CD4-positive, alpha-beta T cell (primary cell): Measurements from ENCODE around the gene SERGEF. TPM values are rescaled to one million over a fixed set of nuclear protein-coding genes. Genes with fewer than 3 reads are reported as not detected.

Experiments
- ATAC-seq: fragments of 200-7000 bp; cut with Tn5 transposase; one replicate; pipeline ENCODE4 v1.10.0; 2022; ENCODE audit warnings: mild to moderate bottlenecking; ENCODE audit not compliant: poor library complexity
- CTCF ChIA-PET: fragments of 350-600 bp; sonication (Branson Sonifier 250); formaldehyde crosslinking; loops from one replicate; lab custom pipeline; 2021; ENCODE audit warnings: antibody characterized with exemption, inconsistent platforms; lab: Charles Lee
- POLR2A ChIA-PET: fragments of 350-600 bp; sonication (Branson Sonifier 250); formaldehyde crosslinking; loops from one replicate; lab custom pipeline; 2021; ENCODE audit warnings: antibody characterized with exemption, inconsistent platforms; lab: Charles Lee
- DNase-seq, 14 experiments: peaks; one replicate each; pipeline ENCODE4 v3.0.0-alpha.2; 2013 to 2020; ENCODE audit warnings: mixed read lengths in 2 of 14
- H3K27ac ChIP-seq, 2 donors: one replicate each; pipeline versions ENCODE4 v1.5.1 to v1.7.0; 2013; ENCODE audit warnings: low read length in 2 of 2, low read depth in 1 of 2, mild to moderate bottlenecking in 1 of 2
- H3K27me3 ChIP-seq, 2 experiments: 1 replicate in 1 of 2; 2 replicates in 1 of 2; pipeline versions ENCODE4 v1.6.1 to v1.7.0; 2013; ENCODE audit warnings: low read length in 2 of 2, control low read depth in 1 of 2, mild to moderate bottlenecking in 1 of 2, moderate library complexity in 1 of 2; ENCODE audit not compliant: insufficient read depth in 2 of 2, control insufficient read depth in 1 of 2
- H3K36me3 ChIP-seq: one replicate; pipeline ENCODE4 v1.6.1; 2013; ENCODE audit warnings: low read length, control low read depth; ENCODE audit not compliant: insufficient read depth
- H3K4me1 ChIP-seq: one replicate; pipeline ENCODE4 v1.6.1; 2013; ENCODE audit warnings: low read length, control low read depth; ENCODE audit not compliant: insufficient read depth
- H3K4me3 ChIP-seq: one replicate; pipeline ENCODE4 v1.5.1; 2013; ENCODE audit warnings: mild to moderate bottlenecking, low read length, moderate library complexity
- H3K9me3 ChIP-seq, 2 experiments: 1 replicate in 1 of 2; 2 replicates in 1 of 2; pipeline versions ENCODE4 v1.6.1 to v1.7.0; 2013; ENCODE audit warnings: low read length in 2 of 2, mild to moderate bottlenecking in 2 of 2, control low read depth in 1 of 2, moderate library complexity in 1 of 2; ENCODE audit not compliant: control insufficient read depth in 1 of 2, insufficient read depth in 1 of 2
- H3K27ac Mint-ChIP-seq: one replicate; pipeline ENCODE4 v1.8.0; 2020; ENCODE audit warnings: mixed read lengths
- H3K27me3 Mint-ChIP-seq: one replicate; pipeline ENCODE4 v1.8.0; 2021; ENCODE audit warnings: mixed read lengths
- H3K36me3 Mint-ChIP-seq: one replicate; pipeline ENCODE4 v1.8.0; 2021; ENCODE audit warnings: low read depth, mixed read lengths
- H3K4me1 Mint-ChIP-seq: one replicate; pipeline ENCODE4 v1.8.0; 2021; ENCODE audit warnings: low read depth, mixed read lengths
- H3K4me3 Mint-ChIP-seq: one replicate; pipeline ENCODE4 v1.8.0; 2020; ENCODE audit warnings: mild to moderate bottlenecking, mixed read lengths
- H3K9me3 Mint-ChIP-seq: one replicate; pipeline ENCODE4 v1.8.0; 2020; ENCODE audit warnings: mixed read lengths
- intact Hi-C, 2 experiments: fragments of 100-400 bp; cut with DNase I in 1 of 2; cut with micrococcal nuclease in 1 of 2; formaldehyde crosslinking; loops; one replicate each; pipeline versions ENCODE4 v1.15.1 to v1.9.0; 2023 to 2025; cut with DNase I, micrococcal nuclease
- total RNA-seq, 174 experiments: library from RNA in 2 of 174; stranded (reverse) in 2 of 174; gene quantifications; one replicate each; pipeline ENCODE4 v1.2.3 and lab custom pipeline; 2021 to 2026
- TF ChIP-seq, protein P1 (sequence below): fragments of 200-600 bp; IDR thresholded peaks from one replicate; pipeline ENCODE4 v1.8.0; 2022; ENCODE audit warnings: antibody characterized with exemption, mild to moderate bottlenecking

SERGEF gene
- total RNA-seq, 2 experiments from 2014 or later: 35.2 to 37.1 TPM

DNA sequence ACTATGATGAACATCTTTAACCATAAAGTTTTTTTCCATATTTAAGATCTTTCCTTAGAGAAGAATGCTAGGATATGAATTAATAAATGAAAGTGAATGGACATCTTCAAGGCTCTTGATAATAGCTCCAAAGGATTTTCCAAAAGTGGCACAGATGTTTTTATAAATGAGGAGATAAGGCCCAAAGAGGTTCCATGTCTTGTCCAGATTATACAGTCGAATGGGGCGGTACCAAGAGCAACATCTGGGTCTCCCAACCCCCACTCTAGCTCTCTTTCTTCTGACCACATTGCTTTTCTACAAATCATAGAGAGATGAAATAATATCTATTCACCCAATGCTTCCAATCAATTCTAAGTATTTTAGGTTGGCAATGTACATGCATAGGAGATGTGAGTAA lies 164.1 kb downstream of the SERGEF start:
- Mint-ChIP-seq H3K4me1 (no peaks in the 10 kb centered on the region), H3K27ac (no peak overlapping the region), H3K4me3 (no peak overlapping the region), H3K36me3 (peaks cover 72% of the 10 kb centered on the region), H3K9me3 (no peaks in the 10 kb centered on the region), H3K27me3 (no peaks in the 10 kb centered on the region)
- H3K27me3 ChIP-seq: no peaks in the 10 kb centered on the region
- no peak for ATAC-seq
- intact Hi-C loops: no loop called here
- H3K27ac ChIP-seq: no peak overlapping the region
- TF ChIP-seq, protein P1, sequence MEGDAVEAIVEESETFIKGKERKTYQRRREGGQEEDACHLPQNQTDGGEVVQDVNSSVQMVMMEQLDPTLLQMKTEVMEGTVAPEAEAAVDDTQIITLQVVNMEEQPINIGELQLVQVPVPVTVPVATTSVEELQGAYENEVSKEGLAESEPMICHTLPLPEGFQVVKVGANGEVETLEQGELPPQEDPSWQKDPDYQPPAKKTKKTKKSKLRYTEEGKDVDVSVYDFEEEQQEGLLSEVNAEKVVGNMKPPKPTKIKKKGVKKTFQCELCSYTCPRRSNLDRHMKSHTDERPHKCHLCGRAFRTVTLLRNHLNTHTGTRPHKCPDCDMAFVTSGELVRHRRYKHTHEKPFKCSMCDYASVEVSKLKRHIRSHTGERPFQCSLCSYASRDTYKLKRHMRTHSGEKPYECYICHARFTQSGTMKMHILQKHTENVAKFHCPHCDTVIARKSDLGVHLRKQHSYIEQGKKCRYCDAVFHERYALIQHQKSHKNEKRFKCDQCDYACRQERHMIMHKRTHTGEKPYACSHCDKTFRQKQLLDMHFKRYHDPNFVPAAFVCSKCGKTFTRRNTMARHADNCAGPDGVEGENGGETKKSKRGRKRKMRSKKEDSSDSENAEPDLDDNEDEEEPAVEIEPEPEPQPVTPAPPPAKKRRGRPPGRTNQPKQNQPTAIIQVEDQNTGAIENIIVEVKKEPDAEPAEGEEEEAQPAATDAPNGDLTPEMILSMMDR: no peak
- POLR2A ChIA-PET: interaction anchor here (0.7 kb wide), 1 partner anchor 110 kb away, joined by 3 read pairs; no protein-coding TSS in a partner anchor
- CTCF ChIA-PET: no interaction called here
- peaks cover 11% of the 10 kb centered on the region for H3K36me3 ChIP-seq
- H3K4me1 ChIP-seq: no peaks in the 10 kb centered on the region
- no peak overlapping the region for H3K4me3 ChIP-seq
- H3K9me3 ChIP-seq: no peaks in the 10 kb centered on the region
- DNase-seq: no peak

DNA sequence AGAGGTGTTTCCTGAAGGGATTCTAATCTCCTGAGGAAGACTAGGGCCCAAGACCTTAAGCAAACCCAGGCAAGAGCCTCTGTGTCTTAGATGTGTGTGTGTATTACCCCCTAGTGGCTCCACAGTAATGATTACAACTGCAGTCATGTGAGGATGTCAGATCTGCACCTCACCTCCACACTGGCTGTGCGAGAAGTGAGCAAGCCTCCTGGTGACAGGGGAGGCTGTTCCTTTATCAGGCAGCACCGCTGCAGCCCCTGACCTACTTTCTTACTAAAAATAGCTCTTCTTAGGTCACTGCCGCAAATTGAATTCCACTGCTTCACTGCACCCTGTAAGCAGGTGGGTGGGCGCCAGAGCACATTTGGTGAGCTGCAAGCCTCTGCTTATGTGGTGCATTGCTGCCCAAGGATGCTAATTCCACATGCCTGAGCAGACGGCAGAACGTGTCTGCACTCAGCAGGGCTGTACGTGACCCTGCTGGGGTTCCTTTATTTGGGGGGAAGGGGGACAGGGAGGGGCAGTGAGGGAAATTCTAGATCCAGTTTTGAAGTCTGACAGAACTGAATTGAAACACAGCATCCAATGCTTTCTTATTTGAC lies 165.9 kb downstream of the SERGEF start:
- Histone ChIP-seq H3K4me1 (no peaks in the 10 kb centered on the region), H3K36me3 (peaks cover 11% of the 10 kb centered on the region), H3K27ac (no peak overlapping the region), H3K9me3 (no peaks in the 10 kb centered on the region), H3K4me3 (no peak overlapping the region), H3K27me3 (no peaks in the 10 kb centered on the region)
- POLR2A ChIA-PET: no interaction called here
- Mint-ChIP-seq H3K36me3 (peaks cover 80% of the 10 kb centered on the region), H3K27ac (no peak overlapping the region), H3K27me3 (no peaks in the 10 kb centered on the region), H3K4me1 (no peaks in the 10 kb centered on the region), H3K9me3 (no peaks in the 10 kb centered on the region), H3K4me3 (no peak overlapping the region)
- no peak for DNase-seq
- intact Hi-C loops: no loop called here
- CTCF ChIA-PET: no interaction called here
- ATAC-seq: no peak
- TF ChIP-seq, protein P1: no peak

DNA sequence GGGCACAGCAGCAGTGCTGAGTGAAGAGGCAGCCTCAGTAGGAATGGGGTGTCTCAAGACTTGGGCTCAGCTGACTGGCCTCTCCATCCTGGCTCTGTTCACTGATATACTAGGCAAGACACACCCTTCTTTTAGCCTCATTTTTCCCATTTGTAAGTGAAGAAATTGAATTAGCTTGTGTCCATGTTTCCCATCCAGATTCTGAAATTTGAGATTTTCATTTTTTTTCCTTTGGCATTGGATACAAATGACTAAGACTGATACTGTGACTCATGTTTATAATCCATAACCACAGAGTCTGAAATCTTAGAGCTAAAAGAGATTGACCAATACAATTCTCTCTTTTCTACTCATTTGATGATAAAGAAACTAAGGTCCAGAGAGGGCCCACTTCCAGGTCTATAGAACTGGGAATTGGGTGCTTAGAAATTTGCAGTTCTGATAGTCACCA lies 167.4 kb downstream of the SERGEF start:
- CTCF ChIA-PET: no interaction called here

More for the DNA sequence above, 167.4 kb downstream of the SERGEF start:
- no peaks in the 10 kb centered on the region for H3K4me1 Mint-ChIP-seq
- H3K9me3 Mint-ChIP-seq: no peaks in the 10 kb centered on the region
- no peaks in the 10 kb centered on the region for H3K9me3 ChIP-seq
- H3K4me3 Mint-ChIP-seq: no peak overlapping the region
- DNase-seq: no peak
- TF ChIP-seq, protein P1: no peak
- no peaks in the 10 kb centered on the region for H3K27me3 Mint-ChIP-seq
- H3K27me3 ChIP-seq: no peaks in the 10 kb centered on the region
- H3K4me3 ChIP-seq: no peak overlapping the region
- H3K27ac ChIP-seq: no peak overlapping the region
- H3K36me3 Mint-ChIP-seq: peaks cover 70% of the 10 kb centered on the region
- intact Hi-C loops: no loop called here
- H3K36me3 ChIP-seq: peaks cover 11% of the 10 kb centered on the region
- no peaks in the 10 kb centered on the region for H3K4me1 ChIP-seq
- POLR2A ChIA-PET: no interaction called here
- ATAC-seq: no peak
- H3K27ac Mint-ChIP-seq: no peak overlapping the region
